ENCODE measurements around the gene MYLK.

- TF ChIP-seq CTCF (IDR thresholded peaks at IDR 0.05; ENCODE audit: poor library complexity) (no peak), EZH2 (IDR thresholded peaks at IDR 0.05; ENCODE audit: borderline replicate concordance) (no peak), EZH2phosphoT487 (IDR thresholded peaks at IDR 0.05; ENCODE audit: low read depth, severe bottlenecking, unreplicated experiment) (no peak)
Measured at GRCh38 chr3:123611082-123611481, 273.1 kb downstream of the MYLK start.
